NCI-H1105 (cell line): Measurements from ENCODE around the gene VAMP4.

Experiments used
- DNase-seq: peaks from one replicate; lab custom pipeline; 2025; lab: John Stamatoyannopoulos, UW

Gene VAMP4

GRCh38 chr1:171741872-171742576, at the start of gene VAMP4:
Gene VAMP4 (minus strand): TSS chr1:171742065. CDS start chr1:171738414, 3,651 bp downstream.
- DNase-seq = peak; percentile 75

- DNase-seq = no peak
Observed at GRCh38 chr1:171790318-171790717, 48.5 kb upstream of the VAMP4 start.

- no peak for DNase-seq
Observed at GRCh38 chr1:171788696-171789095, 46.8 kb upstream of the VAMP4 start.

- no peak for DNase-seq
Observed at GRCh38 chr1:171787686-171788480, 46.0 kb upstream of the VAMP4 start.

GRCh38 chr1:171786534-171786933, 44.7 kb upstream of the VAMP4 start:
- no peak for DNase-seq

- no peak for DNase-seq
Observed at GRCh38 chr1:171785766-171786165, 43.9 kb upstream of the VAMP4 start.

- no peak for DNase-seq
Observed at GRCh38 chr1:171784784-171785183, 42.9 kb upstream of the VAMP4 start.

- DNase-seq = no peak
Observed at GRCh38 chr1:171783816-171784530, 42.1 kb upstream of the VAMP4 start.

- DNase-seq = peak; percentile 98
Observed at GRCh38 chr1:171781176-171781875, 39.5 kb upstream of the VAMP4 start, which contains the start of gene METTL13. Gene METTL13 (plus strand): TSS chr1:171781660. CDS start chr1:171781968, 308 bp downstream.

- DNase-seq = no peak
Observed at GRCh38 chr1:171780583-171781175, 38.8 kb upstream of the VAMP4 start.

- no peak for DNase-seq
Observed at GRCh38 chr1:171772312-171772711, 30.4 kb upstream of the VAMP4 start.

- DNase-seq = no peak
Observed at GRCh38 chr1:171769754-171770153, 27.9 kb upstream of the VAMP4 start.

- DNase-seq = no peak
Observed at GRCh38 chr1:171769171-171769570, 27.3 kb upstream of the VAMP4 start.

GRCh38 chr1:171763764-171764163, 21.9 kb upstream of the VAMP4 start:
- DNase-seq = no peak

- DNase-seq = no peak
Observed at GRCh38 chr1:171762143-171762563, 20.3 kb upstream of the VAMP4 start.

GRCh38 chr1:171758011-171758410, 16.1 kb upstream of the VAMP4 start:
- DNase-seq = no peak

- DNase-seq = no peak
Observed at GRCh38 chr1:171756856-171757255, 15.0 kb upstream of the VAMP4 start.

- DNase-seq = no peak
Observed at GRCh38 chr1:171754971-171755370, 13.1 kb upstream of the VAMP4 start.

- no peak for DNase-seq
Observed at GRCh38 chr1:171754353-171754705, 12.5 kb upstream of the VAMP4 start.

GRCh38 chr1:171753685-171754352, 12.0 kb upstream of the VAMP4 start:
- DNase-seq = no peak

GRCh38 chr1:171753182-171753581, 11.3 kb upstream of the VAMP4 start:
- no peak for DNase-seq
